ENCODE data around the gene SLC39A11. TPM values are rescaled to one million over a fixed set of nuclear protein-coding genes. Genes with fewer than 3 reads are reported as not detected.
A peak's percentile ranks its signal among the peaks of the same experiment; 100 is the strongest.

Gene SLC39A11
- total and polyA plus RNA-seq, 2 of the 13 experiments (the other 11 are each of a cell fraction or from before 2014, with no cell fraction given): 17.2 to 31.5 TPM

- 0 out of 2 replicates have a peak, but pooled peaks have one; percentile 15 for TF ChIP-seq CHD2 (IDR thresholded peaks at IDR 0.05; ENCODE audit: low read depth, low read length)
- TF ChIP-seq TCF7L2 (IDR thresholded peaks at IDR 0.05; ENCODE audit: low read depth, low read length): no peak
- TF ChIP-seq RBM22 (optimal IDR thresholded peaks at IDR 0.05; ENCODE audit: low read length): peak; percentile 85
- no peak for TF ChIP-seq NFE2L1 (CRISPR knock-in tag; IDR thresholded peaks at IDR 0.05; ENCODE audit: borderline replicate concordance)
- no peak for TF ChIP-seq CREBL2 (CRISPR knock-in tag; IDR thresholded peaks at IDR 0.05; ENCODE audit: borderline replicate concordance)
- TF ChIP-seq ZNF331 (CRISPR knock-in tag; IDR thresholded peaks at IDR 0.05): peak; percentile 98
- no peak for TF ChIP-seq GLI4 (CRISPR knock-in tag; IDR thresholded peaks at IDR 0.05; ENCODE audit: borderline replicate concordance)
- peak; percentile 76 for TF ChIP-seq MXD4 (CRISPR knock-in tag; IDR thresholded peaks at IDR 0.05)
- no peak for TF ChIP-seq ELK4 (CRISPR knock-in tag; IDR thresholded peaks at IDR 0.05; ENCODE audit: borderline replicate concordance)
- TF ChIP-seq ZZZ3 (CRISPR knock-in tag; IDR thresholded peaks at IDR 0.05; ENCODE audit: borderline replicate concordance): peak; percentile 63; the same call in 1 of the 2 replicates
- TF ChIP-seq RBFOX2 (IDR thresholded peaks at IDR 0.05; ENCODE audit: low read depth, low read length): peak; percentile 38; the same call in 1 of the 2 replicates
- no peak for TF ChIP-seq ZNF775 (CRISPR knock-in tag; IDR thresholded peaks at IDR 0.05; ENCODE audit: borderline replicate concordance)
- peak; percentile 98 for TF ChIP-seq ZGPAT (CRISPR knock-in tag; IDR thresholded peaks at IDR 0.05)
- peak; percentile 78 for TF ChIP-seq ZNF547 (CRISPR knock-in tag; IDR thresholded peaks at IDR 0.05)
- no peak for TF ChIP-seq GABPA (IDR thresholded peaks at IDR 0.05; ENCODE audit: low read depth, low read length)
- TF ChIP-seq GABPA (CRISPR knock-in tag; IDR thresholded peaks at IDR 0.05; ENCODE audit: low read depth): peak; percentile 73
- peak; percentile 82; the same call in 1 of the 2 replicates for TF ChIP-seq ZMYM2 (CRISPR knock-in tag; IDR thresholded peaks at IDR 0.05)
- peak; percentile 99 for TF ChIP-seq SALL1 (CRISPR knock-in tag; IDR thresholded peaks at IDR 0.05)
- no peak for TF ChIP-seq PCBP2 (optimal IDR thresholded peaks at IDR 0.05; ENCODE audit: low read depth, low read length, poor library complexity, severe bottlenecking)
- TF ChIP-seq GPBP1L1 (CRISPR knock-in tag; IDR thresholded peaks at IDR 0.05): no peak
- TF ChIP-seq KLF13 (CRISPR knock-in tag; IDR thresholded peaks at IDR 0.05): no peak
- no peak for TF ChIP-seq ZNF101 (CRISPR knock-in tag; IDR thresholded peaks at IDR 0.05; ENCODE audit: borderline replicate concordance, low read depth)
- TF ChIP-seq NR2F2 (IDR thresholded peaks at IDR 0.05; ENCODE audit: borderline replicate concordance, low read depth): peak; percentile 76; the same call in 1 of the 2 replicates
- no peak for TF ChIP-seq RNF219 (CRISPR knock-in tag; IDR thresholded peaks at IDR 0.05)
Measured at GRCh38 chr17:72631949-72632684, 460.4 kb downstream of the SLC39A11 start (continued).

All from HepG2 (cell line).